Measurements from ENCODE around the gene CTSL.

GRCh38 chr9:87725900-87726709, at the start of gene CTSL:
- TF ChIP-seq REST (IDR thresholded peaks at IDR 0.05), result no peak
- TF ChIP-seq POLR2A (IDR thresholded peaks at IDR 0.05; ENCODE audit: low read length), result peak; percentile 99
- peak; percentile 32; the same call in 2 of the 3 replicates for TF ChIP-seq CTCF (IDR thresholded peaks at IDR 0.05)
- TF ChIP-seq CHD4 (IDR thresholded peaks at IDR 0.05; ENCODE audit: borderline replicate concordance), result no peak
- TF ChIP-seq RNF2 (IDR thresholded peaks at IDR 0.05; ENCODE audit: borderline replicate concordance, low read depth), result no peak
- no peak for TF ChIP-seq FOSL2 (IDR thresholded peaks at IDR 0.05)
- TF ChIP-seq FOSL2 (CRISPR knock-in tag; IDR thresholded peaks at IDR 0.05), result peak; percentile 24
- no peak for TF ChIP-seq HOXB13 (CRISPR knock-in tag; IDR thresholded peaks at IDR 0.05; ENCODE audit: low read depth)
- peak; percentile 46; the same call in 2 of the 3 replicates for TF ChIP-seq SMC3 (IDR thresholded peaks at IDR 0.05)
- no peak for TF ChIP-seq MAFK (IDR thresholded peaks at IDR 0.05; ENCODE audit: partially characterized antibody)
